Stimulated activated CD8-positive, alpha-beta memory T cell treated with anti-CD3 and anti-CD28 coated beads, Interleukin-4, amount 100 ng/mL, for 24 hours (primary cell): ENCODE results near the gene PLEKHH1.
"Not testable (repeated sequence)": the region's sequence is repeated elsewhere in the genome, so short reads cannot be mapped to it uniquely, and the experiment has no call there.

Experiments used
- DNase-seq: peaks from one replicate; pipeline ENCODE4 v3.0.0-alpha.2; 2020; ENCODE audit warnings: low read depth

The PLEKHH1 gene

GRCh38 chr14:67583711-67584644, 50.9 kb downstream of the PLEKHH1 start:
- DNase-seq = no peak

GRCh38 chr14:67584978-67585377, 51.9 kb downstream of the PLEKHH1 start:
- DNase-seq = no peak

- no peak for DNase-seq
Observed at GRCh38 chr14:67586369-67586768, 53.3 kb downstream of the PLEKHH1 start.

GRCh38 chr14:67589204-67589770, 56.2 kb downstream of the PLEKHH1 start:
- DNase-seq = no peak

GRCh38 chr14:67593650-67594049, 60.6 kb downstream of the PLEKHH1 start:
- DNase-seq = not testable (repeated sequence)

- DNase-seq = no peak
Observed at GRCh38 chr14:67595392-67595791, 62.3 kb downstream of the PLEKHH1 start.

GRCh38 chr14:67599698-67600561, 66.8 kb downstream of the PLEKHH1 start, which contains the start of gene PIGH:
Gene PIGH (minus strand): TSS chr14:67600268. CDS start chr14:67600203, 65 bp downstream.
- DNase-seq = peak; percentile 93

- DNase-seq = not testable (repeated sequence)
Observed at GRCh38 chr14:67600562-67600974, 67.5 kb downstream of the PLEKHH1 start.

GRCh38 chr14:67602076-67602475, 69.0 kb downstream of the PLEKHH1 start:
- DNase-seq = no peak

GRCh38 chr14:67602995-67603545, 70.0 kb downstream of the PLEKHH1 start:
- no peak for DNase-seq

GRCh38 chr14:67607646-67608045, 74.6 kb downstream of the PLEKHH1 start:
- DNase-seq = no peak

GRCh38 chr14:67609642-67610310, 76.7 kb downstream of the PLEKHH1 start:
- no peak for DNase-seq

GRCh38 chr14:67610491-67610890, 77.4 kb downstream of the PLEKHH1 start:
- no peak for DNase-seq

GRCh38 chr14:67618617-67619063, 85.5 kb downstream of the PLEKHH1 start:
- DNase-seq = no peak

GRCh38 chr14:67619446-67620216, 86.5 kb downstream of the PLEKHH1 start, which contains the start of gene ARG2:
Gene ARG2 (plus strand): TSS chr14:67619920. CDS start chr14:67619978, 58 bp downstream.
- peak; percentile 97 for DNase-seq

- DNase-seq = no peak
Observed at GRCh38 chr14:67620217-67620785, 87.2 kb downstream of the PLEKHH1 start.

- DNase-seq = no peak
Observed at GRCh38 chr14:67622675-67623074, 89.6 kb downstream of the PLEKHH1 start.

- no peak for DNase-seq
Observed at GRCh38 chr14:67623114-67623513, 90.0 kb downstream of the PLEKHH1 start.

GRCh38 chr14:67626131-67626530, 93.0 kb downstream of the PLEKHH1 start:
- not testable (repeated sequence) for DNase-seq

GRCh38 chr14:67627519-67627918, 94.4 kb downstream of the PLEKHH1 start:
- no peak for DNase-seq
